ENCODE data around the gene MUC5B.
"Not testable (repeated sequence)": the region's sequence is repeated elsewhere in the genome, so short reads cannot be mapped to it uniquely, and the experiment has no call there.

The MUC5B gene, protein sequence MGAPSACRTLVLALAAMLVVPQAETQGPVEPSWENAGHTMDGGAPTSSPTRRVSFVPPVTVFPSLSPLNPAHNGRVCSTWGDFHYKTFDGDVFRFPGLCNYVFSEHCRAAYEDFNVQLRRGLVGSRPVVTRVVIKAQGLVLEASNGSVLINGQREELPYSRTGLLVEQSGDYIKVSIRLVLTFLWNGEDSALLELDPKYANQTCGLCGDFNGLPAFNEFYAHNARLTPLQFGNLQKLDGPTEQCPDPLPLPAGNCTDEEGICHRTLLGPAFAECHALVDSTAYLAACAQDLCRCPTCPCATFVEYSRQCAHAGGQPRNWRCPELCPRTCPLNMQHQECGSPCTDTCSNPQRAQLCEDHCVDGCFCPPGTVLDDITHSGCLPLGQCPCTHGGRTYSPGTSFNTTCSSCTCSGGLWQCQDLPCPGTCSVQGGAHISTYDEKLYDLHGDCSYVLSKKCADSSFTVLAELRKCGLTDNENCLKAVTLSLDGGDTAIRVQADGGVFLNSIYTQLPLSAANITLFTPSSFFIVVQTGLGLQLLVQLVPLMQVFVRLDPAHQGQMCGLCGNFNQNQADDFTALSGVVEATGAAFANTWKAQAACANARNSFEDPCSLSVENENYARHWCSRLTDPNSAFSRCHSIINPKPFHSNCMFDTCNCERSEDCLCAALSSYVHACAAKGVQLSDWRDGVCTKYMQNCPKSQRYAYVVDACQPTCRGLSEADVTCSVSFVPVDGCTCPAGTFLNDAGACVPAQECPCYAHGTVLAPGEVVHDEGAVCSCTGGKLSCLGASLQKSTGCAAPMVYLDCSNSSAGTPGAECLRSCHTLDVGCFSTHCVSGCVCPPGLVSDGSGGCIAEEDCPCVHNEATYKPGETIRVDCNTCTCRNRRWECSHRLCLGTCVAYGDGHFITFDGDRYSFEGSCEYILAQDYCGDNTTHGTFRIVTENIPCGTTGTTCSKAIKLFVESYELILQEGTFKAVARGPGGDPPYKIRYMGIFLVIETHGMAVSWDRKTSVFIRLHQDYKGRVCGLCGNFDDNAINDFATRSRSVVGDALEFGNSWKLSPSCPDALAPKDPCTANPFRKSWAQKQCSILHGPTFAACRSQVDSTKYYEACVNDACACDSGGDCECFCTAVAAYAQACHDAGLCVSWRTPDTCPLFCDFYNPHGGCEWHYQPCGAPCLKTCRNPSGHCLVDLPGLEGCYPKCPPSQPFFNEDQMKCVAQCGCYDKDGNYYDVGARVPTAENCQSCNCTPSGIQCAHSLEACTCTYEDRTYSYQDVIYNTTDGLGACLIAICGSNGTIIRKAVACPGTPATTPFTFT (N-terminal part only)

DNA sequence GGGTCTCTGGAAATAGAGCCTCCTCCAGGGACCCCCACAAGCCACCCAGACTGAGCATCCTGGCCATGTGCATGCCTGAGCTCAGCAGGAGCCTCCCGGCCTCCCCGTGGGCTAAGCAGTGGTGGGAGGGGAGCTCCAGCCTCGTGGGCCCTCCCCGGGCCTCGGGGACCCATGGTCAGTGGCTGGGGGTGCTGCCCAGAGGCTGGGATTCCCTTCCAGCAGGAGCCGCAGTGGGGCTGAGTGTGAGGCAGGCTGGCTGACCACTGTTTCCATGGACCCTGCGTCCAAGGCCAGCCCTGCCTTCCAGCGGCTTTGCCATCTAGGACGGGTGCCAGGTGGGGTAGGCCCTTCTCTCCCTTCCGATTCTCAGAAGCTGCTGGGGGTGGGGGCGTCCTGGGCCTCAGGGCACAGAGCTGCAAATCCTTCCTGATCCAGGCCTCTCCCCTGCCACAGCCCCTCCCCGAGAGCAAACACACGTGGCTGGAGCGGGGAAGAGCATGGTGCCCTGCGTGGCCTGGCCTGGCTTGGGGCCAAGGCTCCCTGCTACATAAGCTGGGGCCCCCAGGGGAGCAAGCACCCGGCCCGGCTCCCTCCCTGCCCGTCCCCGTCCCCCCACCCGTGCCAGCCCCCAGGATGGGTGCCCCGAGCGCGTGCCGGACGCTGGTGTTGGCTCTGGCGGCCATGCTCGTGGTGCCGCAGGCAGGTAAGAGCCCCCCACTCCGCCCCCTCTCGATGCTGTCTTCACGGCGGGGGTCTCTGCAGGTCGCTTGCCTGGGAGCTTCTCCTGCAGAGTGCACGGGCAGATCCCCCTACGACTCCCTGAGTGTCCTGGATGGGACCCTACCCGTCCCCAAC is at the start of gene MUC5B:
Gene MUC5B (plus strand): TSS at position 576 of the 855 bp plus-strand sequence. CDS start 58 bp downstream, at position 634.
- no peak for DNase-seq

DNA sequence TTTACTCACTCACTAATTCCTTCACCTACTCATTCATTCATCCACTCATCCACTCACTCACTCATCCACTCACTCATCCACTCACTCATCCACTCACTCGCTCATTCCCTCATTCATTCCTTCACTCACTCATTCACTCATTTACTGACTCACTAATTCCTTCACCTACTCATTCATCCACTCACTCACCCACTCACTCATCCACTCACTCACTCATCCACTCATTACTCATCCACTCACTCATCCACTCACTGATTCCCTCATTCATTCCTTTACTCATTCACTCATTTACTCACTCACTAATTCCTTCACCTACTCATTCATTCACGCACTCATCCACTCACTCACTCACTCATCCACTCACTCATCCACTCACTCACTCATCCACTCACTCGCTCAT is 49.5 kb upstream of the MUC5B start:
- not testable (repeated sequence) for DNase-seq

DNA sequence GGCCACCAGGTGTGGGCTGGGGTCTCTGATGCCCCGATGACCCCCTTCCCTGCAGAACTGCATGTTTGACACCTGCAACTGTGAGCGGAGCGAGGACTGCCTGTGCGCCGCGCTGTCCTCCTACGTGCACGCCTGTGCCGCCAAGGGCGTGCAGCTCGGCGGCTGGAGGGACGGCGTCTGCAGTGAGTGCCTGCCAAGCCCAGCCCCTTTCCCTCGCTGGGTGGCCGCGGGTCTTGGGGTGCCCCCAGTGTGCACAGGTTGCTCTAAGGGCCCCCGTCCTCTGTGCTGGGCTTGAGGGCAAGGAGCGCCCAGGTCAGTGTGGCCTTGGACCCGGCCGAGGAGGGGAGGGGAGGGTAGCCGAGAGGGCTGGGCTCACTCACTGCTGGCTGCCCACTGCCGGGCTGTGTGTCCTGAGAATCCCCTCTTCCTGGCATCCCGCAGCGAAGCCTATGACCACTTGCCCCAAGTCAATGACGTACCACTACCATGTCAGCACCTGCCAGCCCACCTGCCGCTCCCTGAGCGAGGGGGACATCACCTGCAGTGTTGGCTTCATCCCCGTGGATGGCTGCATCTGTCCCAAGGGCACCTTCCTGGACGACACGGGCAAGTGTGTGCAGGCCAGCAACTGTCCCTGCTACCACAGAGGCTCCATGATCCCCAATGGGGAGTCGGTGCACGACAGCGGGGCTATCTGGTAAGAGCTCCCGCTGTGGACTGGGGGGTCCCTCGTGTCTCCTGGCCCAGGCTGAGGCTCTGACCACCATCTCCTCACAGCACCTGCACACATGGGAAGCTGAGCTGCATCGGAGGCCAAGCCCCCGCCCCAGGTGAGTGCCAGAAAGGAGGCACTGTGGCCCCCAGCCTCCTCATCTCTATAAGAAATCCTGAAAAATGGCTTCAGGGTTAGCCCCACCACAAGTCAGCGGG is 48.2 kb upstream of the MUC5B start:
- DNase-seq: no peak

DNA sequence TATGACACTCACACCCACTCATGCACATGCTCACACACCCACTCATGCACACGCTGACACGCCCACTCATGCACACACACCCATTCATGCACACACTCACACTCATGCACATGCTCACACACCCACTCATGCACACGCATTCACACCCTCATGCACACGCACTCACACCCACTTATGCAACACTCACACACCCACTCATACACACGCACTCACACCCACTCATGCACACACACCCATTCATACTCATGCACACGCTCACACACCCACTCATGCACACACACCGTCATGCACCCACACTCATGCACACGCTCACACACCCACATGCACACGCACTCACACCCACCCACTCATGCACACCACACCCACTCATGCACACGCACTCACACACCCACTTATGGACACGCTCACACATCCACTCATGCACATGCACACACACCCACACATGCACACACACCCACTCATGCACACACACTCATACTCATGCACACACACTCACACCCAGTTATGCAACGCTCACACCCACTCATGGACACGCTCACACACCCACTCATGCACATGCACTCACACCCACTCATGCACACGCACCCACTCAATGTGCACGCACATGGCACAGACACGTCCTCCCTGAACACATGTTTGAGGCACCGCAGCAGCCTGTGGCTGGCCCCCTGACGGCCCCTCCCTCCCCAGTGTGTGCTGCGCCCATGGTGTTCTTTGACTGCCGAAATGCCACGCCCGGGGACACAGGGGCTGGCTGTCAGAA is 47.2 kb upstream of the MUC5B start:
- no peak for DNase-seq

DNA sequence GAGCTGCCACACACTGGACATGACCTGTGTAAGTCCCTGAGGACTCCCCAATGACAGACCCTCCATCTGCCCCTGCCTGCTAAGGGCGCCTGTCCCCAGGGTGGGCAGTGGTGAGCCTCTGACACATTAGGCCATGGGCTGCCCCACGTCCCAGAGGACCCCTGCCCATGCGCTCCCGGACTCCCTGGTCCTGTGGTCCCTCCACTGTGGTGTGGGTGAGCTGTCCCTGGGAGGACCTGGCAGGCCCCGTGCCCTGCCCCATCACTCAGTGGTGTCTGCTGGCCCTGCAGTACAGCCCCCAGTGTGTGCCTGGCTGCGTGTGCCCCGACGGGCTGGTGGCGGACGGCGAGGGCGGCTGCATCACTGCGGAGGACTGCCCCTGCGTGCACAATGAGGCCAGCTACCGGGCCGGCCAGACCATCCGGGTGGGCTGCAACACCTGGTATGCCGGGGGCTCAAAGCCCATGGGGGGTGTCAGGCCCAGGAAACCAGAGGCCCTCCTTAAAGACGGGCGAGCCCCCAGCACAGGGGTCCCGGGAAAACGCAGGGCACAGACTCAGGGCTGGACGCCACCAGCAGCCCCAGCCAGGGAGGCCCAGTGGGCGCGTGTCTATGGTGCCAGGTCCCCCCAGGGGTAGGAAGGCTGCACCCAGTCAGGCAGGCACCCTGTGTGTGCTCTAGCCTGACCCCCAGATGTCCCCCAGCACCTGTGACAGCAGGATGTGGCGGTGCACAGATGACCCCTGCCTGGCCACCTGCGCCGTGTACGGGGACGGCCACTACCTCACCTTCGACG is 46.4 kb upstream of the MUC5B start:
- no peak for DNase-seq

DNA sequence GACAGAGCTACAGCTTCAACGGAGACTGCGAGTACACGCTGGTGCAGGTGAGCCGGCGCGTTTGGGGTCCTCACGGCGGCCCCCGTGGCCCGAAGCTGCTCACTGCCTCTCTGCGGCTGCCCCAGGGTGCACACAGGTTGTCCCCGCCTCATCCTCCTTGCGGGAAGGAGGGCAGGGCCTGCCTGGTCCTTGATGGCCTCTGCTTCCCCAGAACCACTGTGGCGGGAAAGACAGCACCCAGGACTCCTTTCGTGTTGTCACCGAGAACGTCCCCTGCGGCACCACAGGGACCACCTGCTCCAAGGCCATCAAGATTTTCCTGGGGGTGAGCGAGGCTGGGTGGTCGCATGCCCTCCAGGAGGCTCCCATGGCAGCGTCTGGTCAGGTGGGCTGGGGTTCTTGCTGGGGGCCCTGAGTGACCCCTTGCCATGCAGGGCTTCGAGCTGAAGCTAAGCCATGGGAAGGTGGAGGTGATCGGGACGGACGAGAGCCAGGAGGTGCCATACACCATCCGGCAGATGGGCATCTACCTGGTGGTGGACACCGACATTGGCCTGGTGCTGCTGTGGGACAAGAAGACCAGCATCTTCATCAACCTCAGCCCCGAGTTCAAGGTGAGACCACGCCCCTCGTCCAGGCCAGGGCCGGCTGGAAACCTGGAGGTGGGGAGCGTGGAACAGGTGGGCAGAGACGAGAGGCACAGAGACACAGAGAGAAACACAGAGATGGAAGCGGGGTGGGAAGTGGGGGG is 45.7 kb upstream of the MUC5B start:
- no peak for DNase-seq

DNA sequence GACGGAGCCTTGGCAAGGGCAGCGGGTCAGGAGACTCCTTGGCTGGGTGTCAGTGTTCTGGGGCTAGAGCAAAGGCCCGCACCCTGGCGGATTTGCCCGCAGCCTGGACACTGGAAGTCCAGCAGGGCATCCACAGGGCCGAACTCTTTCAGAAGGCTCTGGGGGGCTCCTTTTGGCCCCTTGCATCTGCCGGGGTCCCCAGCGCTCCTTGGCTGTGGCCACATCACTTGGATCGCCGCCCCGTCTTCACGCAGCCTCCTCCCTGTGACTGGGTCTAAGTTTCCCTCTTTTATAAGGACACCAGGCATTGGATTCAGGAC is 45.1 kb upstream of the MUC5B start:
- no peak for DNase-seq

DNA sequence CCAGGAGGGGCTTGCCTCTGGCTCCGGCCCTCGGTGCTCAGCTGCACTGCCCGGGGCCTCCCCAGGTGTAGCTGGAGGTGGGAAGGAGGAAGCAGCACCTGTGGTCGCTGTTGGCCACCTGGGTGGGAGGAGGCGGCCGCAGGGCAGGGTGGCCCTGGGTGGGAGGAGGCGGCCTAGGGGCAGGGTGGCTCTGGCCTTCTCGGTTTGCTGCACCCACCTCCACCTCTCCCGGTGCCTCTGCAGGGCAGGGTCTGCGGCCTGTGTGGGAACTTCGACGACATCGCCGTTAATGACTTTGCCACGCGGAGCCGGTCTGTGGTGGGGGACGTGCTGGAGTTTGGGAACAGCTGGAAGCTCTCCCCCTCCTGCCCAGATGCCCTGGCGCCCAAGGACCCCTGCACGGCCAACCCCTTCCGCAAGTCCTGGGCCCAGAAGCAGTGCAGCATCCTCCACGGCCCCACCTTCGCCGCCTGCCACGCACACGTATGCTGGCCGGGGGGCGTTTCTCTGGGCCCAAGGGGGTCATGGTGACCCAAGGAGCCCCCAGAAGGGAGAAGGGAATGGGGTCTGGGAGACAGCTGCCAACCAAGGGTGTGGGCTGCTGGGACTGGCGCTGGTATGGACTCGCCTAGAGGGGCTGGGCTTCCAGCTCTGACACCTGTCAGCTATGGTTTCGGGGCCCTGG is 44.5 kb upstream of the MUC5B start:
- no peak for DNase-seq

DNA sequence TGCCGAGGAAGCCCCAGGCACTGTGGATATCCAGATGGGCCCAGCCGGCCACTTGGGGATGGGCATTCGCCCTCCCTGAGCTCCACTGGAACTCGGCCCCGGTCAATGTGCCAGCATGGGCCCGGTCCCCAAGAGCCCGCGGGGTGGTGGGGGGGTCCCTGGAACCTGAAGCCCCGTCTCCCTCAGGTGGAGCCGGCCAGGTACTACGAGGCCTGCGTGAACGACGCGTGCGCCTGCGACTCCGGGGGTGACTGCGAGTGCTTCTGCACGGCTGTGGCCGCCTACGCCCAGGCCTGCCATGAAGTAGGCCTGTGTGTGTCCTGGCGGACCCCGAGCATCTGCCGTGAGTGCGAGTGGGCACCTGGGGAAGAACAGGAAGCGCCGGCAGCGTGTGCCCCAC is 44.0 kb upstream of the MUC5B start:
- DNase-seq: no peak

DNA sequence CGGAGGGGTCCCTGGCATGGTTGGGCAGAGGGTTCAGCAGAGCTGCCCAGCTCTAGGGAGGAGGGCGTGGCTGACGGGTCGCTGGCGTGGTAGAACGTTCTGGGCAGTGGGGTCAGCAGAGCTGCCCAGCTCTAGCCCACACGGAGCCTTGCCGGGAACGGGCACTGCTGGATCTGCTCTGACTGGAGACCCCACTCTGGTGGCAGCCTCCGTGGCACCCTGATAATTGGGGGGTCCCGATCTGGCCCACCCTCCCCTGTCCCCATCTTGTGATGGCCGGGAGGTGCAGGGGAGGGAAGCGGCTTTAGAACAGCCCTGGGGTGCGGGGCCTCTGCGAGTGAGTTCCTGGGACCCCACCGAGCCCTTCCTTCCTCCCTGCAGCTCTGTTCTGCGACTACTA is 43.2 kb upstream of the MUC5B start:
- DNase-seq: no peak

DNA sequence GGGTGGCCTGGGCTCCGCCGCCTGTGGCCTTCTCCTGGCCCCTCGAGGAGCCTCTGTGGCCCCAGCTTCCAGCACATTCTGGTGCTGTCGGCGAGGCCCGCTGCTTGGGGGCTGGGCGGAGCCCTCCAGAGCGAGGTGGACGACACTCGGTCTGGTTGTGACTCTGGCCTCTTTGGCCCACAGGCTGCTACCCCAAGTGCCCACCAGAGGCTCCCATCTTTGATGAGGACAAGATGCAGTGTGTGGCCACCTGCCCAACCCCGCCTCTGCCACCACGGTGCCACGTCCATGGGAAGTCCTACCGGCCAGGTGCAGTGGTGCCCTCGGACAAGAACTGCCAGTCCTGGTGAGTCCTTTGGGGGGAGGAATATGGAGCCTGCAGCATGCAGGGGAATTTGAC is 42.7 kb upstream of the MUC5B start:
- no peak for DNase-seq

DNA sequence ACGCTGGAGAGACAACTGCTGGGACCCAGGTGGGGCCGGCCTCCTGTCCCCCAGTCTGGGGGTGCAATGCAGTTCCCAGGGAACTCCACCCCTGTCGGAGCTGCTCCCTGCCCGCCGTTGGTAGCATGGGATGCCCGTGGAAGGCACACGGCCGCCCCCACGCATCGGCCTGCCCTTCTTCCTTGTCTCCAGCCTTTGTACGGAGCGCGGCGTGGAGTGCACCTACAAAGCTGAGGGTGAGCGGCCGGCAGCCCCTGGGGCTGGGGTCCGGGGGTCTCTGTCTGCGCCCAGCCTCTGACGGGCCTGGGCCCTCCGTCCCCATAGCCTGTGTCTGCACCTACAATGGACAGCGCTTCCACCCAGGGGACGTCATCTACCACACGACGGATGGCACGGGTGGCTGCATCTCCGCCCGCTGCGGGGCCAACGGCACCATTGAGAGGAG is 41.9 kb upstream of the MUC5B start:
- DNase-seq: no peak

DNA sequence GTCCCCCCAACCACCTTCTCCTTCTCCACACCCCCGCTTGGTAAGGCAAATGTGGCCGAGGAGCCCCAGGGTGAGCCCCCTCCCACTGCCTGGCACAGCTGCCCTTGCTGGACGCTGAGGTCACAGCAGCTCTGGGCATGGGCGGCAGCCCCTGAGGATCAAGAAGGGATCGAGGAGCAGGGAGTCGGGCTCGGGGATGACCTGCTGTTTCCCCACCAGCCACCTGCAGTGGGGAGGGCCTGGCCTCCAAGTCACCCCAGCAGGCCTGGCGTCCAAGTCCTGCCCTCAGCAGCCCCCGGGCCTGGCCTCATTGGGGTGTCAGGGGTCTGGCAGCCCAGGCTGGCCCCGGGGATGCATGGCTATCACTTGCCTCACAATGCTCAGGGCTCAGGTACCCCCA is 41.4 kb upstream of the MUC5B start:
- no peak for DNase-seq

DNA sequence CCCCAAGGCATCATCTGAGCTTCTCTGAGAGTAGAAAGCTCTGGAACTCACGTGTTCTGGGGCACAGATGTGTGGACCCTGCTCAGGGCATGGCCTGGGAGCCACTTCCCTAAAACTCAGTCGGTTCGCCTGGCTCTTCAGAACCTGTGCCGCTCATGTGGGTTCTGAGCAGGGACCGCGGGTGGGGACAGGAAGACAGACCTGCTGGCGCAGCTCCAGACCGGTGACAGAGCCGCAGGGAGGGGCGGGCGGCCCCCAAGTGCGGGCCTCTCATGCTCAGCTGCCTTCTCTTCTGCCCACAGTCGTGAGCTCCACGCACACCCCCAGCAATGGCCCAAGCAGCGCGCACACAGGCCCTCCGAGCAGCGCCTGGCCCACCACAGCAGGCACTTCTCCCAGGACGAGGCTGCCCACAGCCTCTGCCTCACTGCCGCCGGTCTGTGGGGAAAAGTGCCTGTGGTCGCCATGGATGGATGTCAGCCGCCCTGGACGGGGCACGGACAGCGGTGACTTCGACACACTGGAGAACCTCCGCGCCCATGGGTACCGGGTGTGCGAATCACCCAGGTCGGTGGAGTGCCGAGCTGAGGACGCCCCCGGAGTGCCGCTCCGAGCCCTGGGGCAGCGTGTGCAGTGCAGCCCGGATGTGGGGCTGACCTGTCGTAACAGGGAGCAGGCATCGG is 40.9 kb upstream of the MUC5B start:
- no peak for DNase-seq

DNA sequence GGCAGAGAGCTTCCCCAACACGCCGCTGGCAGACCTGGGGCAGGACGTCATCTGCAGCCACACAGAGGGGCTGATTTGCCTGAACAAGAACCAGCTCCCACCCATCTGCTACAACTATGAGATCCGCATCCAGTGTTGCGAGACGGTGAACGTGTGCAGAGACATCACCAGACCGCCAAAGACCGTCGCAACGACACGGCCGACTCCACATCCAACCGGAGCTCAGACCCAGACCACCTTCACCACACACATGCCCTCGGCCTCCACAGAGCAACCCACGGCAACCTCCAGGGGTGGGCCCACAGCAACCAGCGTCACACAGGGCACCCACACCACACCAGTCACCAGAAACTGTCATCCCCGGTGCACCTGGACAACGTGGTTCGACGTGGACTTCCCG is 38.7 kb upstream of the MUC5B start:
- not testable (repeated sequence) for DNase-seq

DNA sequence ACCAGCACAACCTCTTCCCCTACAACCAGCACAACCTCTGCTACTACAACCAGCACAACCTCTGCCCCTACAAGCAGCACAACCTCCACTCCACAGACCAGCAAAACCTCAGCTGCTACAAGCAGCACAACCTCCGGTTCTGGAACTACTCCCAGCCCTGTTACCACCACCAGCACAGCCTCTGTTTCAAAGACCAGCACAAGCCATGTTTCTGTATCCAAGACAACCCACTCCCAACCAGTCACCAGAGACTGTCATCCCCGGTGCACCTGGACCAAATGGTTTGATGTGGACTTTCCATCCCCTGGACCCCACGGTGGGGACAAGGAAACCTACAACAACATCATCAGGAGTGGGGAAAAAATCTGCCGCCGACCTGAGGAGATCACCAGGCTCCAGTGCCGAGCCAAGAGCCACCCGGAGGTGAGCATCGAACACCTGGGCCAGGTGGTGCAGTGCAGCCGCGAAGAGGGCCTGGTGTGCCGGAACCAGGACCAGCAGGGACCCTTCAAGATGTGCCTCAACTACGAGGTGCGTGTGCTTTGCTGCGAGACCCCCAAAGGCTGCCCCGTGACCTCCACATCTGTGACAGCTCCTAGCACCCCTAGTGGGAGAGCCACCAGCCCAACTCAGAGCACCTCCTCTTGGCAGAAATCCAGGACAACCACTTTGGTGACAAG is 34.3 kb upstream of the MUC5B start:
- not testable (repeated sequence) for DNase-seq

DNA sequence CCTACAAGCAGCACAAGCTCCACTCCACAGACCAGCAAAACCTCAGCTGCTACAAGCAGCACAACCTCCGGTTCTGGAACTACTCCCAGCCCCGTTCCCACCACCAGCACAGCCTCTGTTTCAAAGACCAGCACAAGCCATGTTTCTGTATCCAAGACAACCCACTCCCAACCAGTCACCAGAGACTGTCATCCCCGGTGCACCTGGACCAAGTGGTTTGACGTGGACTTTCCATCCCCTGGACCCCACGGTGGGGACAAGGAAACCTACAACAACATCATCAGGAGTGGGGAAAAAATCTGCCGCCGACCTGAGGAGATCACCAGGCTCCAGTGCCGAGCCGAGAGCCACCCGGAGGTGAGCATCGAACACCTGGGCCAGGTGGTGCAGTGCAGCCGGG is 33.0 kb upstream of the MUC5B start:
- not testable (repeated sequence) for DNase-seq
